Fibroblast of mammary gland (primary cell): ENCODE data around the gene OR2J3.
"Not testable (repeated sequence)": the region's sequence is repeated elsewhere in the genome, so short reads cannot be mapped to it uniquely, and the experiment has no call there.

ENCODE experiments used
- DNase-seq: peaks from one replicate; pipeline ENCODE4 v3.0.0-alpha.2; 2010; ENCODE audit warnings: low read depth
- H3K4me3 ChIP-seq: 2 replicates; pipeline ENCODE4 v1.5.1; 2011; ENCODE audit warnings: low read depth, mild to moderate bottlenecking, low read length, moderate library complexity; ENCODE audit not compliant: control insufficient read depth
- CTCF ChIP-seq: conservative IDR thresholded peaks from 2 replicates; pipeline ENCODE4 v1.5.1; 2011; ENCODE audit warnings: low read depth, low read length, inconsistent platforms; ENCODE audit not compliant: control insufficient read depth, insufficient read depth

The OR2J3 gene

GRCh38 chr6:29131691-29132090, 23.8 kb downstream of the OR2J3 start:
- H3K4me3 ChIP-seq, result no peak overlapping the region
- TF ChIP-seq CTCF, result no peak
- DNase-seq, result no peak

GRCh38 chr6:29137724-29138123, 29.9 kb downstream of the OR2J3 start:
- DNase-seq, result no peak
- TF ChIP-seq CTCF, result no peak
- no peak overlapping the region for H3K4me3 ChIP-seq

GRCh38 chr6:29141606-29142005, 33.7 kb downstream of the OR2J3 start:
- H3K4me3 ChIP-seq, result no peak overlapping the region
- no peak for TF ChIP-seq CTCF
- no peak for DNase-seq

- TF ChIP-seq CTCF, result no peak
- H3K4me3 ChIP-seq, result no peak overlapping the region
- DNase-seq, result no peak
Measured at GRCh38 chr6:29142309-29142708, 34.5 kb downstream of the OR2J3 start.

- no peak for DNase-seq
- H3K4me3 ChIP-seq, result no peak overlapping the region
- TF ChIP-seq CTCF, result no peak
Measured at GRCh38 chr6:29146179-29146578, 38.3 kb downstream of the OR2J3 start.

- DNase-seq, result no peak
- TF ChIP-seq CTCF, result no peak
- no peak overlapping the region for H3K4me3 ChIP-seq
Measured at GRCh38 chr6:29147074-29147473, 39.2 kb downstream of the OR2J3 start.

GRCh38 chr6:29149444-29149843, 41.6 kb downstream of the OR2J3 start:
- H3K4me3 ChIP-seq, DNase-seq: not testable (repeated sequence)

GRCh38 chr6:29153083-29153482, 45.2 kb downstream of the OR2J3 start:
- DNase-seq, result no peak
- H3K4me3 ChIP-seq, result no peak overlapping the region
- no peak for TF ChIP-seq CTCF

GRCh38 chr6:29155182-29155581, 47.3 kb downstream of the OR2J3 start:
- not testable (repeated sequence) for H3K4me3 ChIP-seq, DNase-seq

- not testable (repeated sequence) for H3K4me3 ChIP-seq, DNase-seq
Measured at GRCh38 chr6:29159922-29160321, 52.1 kb downstream of the OR2J3 start.
